Measurements from ENCODE around the gene UXS1.

UXS1 gene

DNA sequence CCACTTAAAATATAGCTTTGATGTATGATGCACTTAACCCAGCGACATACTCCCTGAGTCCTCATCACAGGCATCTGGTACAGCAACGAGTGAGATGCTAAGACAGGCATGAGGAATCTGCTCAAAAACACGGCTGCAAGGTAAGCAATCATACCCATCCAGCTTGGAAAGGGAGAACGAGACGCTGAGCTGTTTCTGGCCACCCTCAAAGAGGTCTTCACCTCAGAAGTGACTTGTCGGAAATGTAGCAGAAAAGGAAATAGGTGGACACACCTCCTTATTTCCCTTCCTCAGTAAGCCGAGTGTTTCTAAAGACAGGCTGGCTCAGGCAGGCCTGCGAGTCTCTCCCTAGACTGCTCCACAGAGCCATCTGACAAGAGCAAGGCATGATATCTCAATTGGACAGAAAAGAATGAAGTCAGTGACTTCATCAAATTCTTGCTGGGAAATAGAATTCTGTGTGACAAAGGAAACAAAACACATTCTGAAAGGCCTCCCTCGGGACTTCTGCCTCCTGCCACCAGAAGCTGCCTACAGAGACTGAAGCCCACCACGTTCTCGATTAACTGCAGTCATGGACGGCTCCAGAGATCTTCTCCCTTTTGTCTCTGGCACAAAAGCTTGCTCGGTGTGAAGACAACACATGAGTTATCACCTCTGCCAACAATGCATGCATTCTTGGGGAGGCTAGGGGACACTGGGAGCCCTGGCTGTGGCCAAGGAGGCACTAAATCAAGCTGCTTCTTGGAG lies 84.3 kb downstream of the UXS1 start:
- no peak for DNase-seq (ENCODE audit: low read depth in 2 of 2)

DNA sequence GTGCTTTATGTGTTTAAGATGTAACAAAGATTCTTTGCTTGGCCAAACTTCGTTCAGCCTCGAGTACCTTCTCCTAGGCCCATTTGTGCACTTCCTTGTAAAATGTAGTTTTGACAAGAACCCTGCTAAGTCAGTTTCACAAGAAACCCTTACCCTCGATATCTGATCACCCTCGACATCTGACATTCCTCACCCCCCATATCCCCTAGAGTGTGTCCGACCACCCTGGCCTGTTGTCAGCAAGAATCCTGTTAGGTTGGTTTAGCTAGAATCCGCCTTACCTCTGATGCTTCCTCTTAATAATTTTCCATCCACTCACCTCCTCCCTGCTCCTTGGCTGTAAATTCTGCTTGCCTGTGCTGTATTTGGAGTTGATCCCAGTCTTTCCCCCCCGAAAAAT lies 85.3 kb downstream of the UXS1 start:
- no peak for DNase-seq (ENCODE audit: low read depth in 2 of 2)

DNA sequence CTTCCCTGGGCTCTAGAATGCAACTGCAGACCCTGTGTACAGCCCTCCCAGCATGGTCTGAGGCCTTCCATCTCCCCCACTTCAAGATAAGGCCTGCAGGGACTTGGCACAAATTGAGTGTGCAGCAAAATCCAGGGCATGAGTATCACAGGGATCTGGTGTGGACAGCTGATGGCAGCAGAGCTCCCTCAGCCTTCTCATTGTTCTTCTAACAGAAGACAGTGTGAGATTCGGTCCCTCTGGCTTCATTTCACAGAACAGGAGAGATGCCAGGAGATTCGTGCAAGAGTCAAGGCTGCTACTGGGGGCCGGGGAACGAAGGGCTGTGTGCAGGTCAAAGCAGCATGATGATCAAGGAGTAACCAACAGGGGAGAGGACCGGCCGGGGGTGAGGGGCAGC lies 85.8 kb downstream of the UXS1 start:
- DNase-seq (ENCODE audit: low read depth in 2 of 2) = no peak

DNA sequence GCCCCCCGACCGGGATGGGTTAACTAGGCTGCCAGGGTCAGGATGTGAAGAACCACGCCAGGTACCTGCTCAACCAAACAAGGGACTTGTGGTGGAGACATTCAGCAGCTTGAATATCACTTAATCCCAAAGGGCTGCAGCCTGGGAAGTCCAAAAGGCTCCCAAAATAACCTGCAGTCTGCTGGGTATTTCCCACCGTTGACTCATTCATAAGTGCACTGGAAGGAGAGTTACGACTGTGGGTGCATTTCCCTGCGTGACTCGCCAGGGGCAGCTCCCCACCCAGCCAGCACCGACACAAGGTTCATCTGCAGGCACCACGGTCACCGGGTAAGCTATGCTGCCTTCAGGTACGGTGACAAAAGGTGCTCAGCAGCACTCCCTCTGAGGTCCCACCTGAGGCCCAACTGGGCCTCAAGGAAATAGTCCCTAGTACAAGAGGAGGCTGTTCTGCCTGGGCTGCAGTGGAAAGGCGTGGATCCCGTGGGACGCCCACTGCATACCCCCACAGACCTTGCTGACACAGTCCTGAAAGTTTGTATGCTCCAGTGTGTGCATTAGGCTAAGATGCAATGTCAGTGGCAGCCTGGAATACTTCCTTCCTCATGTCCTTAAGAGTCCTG lies 86.5 kb downstream of the UXS1 start:
- no peak for DNase-seq (ENCODE audit: low read depth in 2 of 2)

DNA sequence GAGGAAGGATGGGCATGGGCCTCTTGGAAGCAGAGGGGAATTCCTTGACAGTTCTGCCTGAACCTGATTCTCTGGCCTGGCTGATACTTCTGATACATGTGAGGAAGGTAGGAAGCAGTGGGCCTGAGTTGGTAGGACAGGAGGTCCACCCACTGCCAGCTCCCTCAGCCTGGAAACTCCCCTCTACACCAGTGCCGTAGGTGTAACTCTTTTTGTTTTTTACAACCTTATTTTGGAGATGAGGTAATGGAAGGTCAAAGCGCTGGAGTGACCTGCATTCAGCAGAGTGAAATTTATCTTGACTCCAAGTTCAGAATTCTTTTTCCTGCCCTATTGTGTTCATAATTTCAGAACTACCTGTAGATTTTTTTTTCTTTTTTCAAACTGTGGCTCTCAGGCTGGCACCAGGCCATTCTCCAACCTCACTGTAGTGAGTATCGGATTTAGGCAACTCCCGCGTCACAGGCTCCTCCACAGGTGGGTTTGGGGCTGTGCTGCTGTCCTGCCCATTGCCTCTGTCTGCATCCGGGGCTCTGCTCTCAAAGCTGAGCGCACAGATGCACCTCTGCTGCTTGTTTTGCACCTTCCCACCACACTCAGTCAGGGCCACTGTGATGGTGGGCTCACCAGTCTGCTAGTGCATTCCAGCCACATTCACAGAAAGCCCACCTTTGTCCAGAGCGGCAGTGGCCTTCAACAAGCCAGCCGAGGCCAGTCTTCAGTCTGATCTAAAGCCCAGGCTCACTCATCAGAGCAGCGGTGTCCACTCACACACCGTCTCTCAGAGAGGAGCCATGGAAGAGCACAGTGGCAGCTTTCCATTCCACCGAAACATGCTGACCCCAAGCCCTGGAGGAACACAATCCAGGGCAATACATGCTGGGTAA lies 87.2 kb downstream of the UXS1 start:
- DNase-seq (ENCODE audit: low read depth in 2 of 2) = no peak

DNA sequence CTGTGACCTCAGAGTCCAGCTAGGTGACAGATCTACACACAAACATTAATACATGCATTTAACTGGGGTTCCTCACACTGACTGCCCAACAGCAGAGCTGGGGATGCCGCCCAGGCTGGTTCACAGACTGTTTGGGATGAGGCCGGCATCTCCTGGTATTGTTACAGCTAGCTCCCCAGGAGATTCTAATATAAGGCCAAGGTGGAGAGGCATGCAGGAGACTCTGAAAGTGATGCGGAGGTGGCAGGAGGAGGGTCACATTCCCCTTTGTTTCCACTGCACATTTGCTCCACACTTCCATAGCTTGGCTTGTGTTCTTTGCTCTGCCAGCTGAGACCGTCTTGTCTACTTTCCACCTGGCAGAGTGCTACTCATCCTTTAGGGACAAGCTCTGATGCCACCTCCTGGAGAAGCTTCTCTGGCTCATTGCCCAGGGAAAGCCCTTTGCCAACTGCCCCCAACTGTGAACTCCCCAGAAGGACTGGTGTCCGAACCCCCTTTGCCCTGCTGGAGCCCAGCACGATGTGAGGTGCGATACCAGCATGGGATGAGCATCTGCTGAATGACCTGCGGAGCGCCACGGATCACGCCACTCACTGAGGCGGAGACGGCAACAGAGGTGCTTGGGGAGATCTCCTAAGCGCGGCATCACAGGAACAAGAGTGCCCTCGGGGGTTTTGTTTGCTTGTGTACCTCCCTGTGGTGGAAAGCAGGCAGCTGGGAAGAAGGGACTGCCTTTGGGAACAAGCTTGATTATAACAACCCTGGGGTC lies 88.8 kb downstream of the UXS1 start:
- DNase-seq (ENCODE audit: low read depth in 2 of 2) = no peak

DNA sequence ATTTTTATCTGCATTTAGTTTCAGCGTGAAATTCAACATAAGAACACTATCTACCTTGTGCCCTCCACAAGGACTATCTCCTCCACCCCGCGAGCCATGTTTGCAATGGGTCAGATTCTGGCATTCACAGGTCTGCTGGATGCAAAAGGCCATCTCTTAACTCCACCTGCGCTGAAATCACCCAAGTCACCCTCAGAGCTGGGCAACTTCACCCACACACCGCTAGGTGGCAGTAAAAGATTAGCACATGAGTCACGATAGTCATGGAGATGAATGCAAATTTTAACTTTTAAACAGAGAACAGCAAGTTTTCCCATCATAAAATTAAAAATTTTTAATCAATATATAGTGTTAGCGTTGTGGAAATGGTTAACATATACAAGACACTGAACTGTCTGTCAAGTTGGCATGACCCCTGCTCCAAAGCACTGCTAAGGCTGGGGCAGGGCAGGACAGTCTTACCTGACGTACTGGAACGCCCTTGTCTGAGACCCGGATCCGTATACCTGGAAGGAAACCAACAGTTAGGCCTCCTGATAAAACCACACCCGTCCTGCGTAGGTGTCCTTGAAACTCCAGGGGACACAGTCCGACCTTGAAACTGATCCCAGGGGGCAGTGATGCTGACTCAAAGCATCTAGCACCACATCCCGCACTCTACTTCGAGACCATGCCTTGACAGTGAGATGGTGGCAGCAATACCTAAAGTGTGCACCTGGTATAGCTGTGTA lies 89.6 kb downstream of the UXS1 start:
- DNase-seq (ENCODE audit: low read depth in 2 of 2) = no peak

DNA sequence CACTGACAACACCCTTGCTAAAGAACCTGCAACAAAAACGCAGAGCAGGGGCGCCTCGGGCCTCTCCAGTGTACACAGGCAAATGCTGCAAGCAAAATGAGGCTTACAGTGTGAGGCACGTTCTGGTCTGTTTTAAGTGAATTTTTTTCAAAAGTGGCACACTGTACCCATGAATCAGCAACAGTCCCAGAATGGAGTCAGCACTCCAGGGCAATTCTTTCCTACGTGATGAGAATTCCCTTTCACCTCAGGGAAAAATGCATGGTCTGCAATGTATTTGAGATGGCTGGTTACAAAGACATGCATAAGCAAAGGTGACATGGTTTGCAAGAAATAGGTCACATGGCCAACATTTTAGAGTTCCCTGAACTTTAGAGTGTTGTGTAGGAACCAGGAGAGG lies 94.4 kb downstream of the UXS1 start:
- no peak for DNase-seq (ENCODE audit: low read depth in 2 of 2)

DNA sequence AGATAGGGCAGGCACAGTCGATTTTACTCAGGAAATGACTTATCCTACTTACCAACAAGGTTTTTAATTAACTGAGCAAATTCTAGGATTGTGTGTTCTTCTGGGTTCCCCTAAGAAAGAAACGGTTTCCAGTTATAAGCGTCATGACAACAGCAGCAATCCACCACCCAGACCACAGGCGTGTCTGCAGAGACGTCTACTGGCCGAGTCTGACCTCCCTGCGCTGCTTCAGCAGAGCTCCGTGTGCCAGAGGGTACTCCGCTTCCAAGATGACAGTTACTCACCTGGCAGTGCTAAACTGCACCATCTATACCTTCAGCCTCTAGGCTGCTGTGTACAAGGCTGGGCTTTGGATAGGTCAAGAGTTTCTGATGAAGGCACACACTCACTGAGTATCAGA lies 95.4 kb downstream of the UXS1 start:
- no peak for DNase-seq (ENCODE audit: low read depth in 2 of 2)

DNA sequence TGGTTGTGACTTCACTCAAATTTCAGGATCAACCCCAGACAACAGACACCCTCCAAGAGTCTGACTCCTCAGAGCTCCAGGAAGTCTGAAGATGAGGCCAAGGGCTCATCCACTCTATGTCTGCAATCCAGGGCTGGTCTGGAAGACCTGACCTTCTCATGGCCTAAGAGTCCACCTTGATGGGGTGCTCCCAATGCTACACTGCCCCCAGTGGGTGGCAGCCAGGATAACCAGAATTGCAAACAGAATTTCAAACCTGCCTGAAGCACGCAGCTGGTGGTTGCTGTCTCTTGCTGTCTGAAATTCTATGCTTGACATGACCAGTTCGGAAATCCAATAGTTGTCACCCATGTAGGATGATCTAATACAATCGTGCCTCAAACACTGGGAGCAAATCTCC lies 96.0 kb downstream of the UXS1 start:
- DNase-seq (ENCODE audit: low read depth in 2 of 2) = no peak

DNA sequence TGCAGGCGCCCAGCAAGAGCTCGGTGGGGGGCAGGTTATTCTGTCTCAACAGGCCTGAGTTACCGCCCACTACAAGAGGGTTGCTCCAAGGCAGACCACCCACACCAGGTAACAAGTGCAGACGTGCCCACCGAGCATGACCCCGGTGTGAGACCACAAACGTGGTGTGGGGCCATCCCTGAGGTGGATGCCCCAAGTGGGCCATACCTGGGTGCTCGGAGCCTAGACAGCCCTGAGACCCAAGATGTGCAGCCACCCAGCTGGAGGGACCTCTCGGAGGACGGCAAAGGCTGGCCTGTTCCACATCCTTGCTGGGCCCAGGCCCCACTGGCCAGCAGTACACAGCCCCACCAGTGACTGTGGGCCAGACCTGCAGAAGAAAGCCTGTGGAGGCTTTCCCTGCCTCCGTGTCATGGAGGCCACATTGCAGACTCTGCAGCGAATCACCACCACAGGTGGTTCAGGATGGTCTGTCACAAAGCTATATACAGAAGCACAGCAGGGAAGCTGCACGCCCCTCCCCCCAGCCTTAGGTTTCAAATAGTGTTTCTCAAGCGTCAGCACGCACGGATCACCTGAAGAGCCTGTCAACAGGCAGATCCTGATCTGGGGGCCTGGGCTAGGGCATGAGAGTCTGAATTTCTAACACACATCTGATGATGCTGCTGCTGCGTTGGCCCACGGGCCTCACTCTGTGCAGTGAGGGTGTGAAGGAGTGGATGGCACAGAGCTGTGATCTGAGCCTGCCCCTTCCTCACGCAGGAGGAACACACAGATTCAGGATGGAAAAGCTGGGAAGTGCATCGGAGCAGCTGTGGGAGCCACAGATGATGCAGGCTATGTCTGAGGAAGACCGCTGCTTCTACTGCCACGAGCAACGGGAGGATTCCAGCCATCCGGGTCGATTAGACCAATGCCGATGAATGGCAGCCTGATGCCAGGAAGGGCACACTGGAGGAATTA lies 96.8 kb downstream of the UXS1 start:
- DNase-seq (ENCODE audit: low read depth in 2 of 2) = no peak

DNA sequence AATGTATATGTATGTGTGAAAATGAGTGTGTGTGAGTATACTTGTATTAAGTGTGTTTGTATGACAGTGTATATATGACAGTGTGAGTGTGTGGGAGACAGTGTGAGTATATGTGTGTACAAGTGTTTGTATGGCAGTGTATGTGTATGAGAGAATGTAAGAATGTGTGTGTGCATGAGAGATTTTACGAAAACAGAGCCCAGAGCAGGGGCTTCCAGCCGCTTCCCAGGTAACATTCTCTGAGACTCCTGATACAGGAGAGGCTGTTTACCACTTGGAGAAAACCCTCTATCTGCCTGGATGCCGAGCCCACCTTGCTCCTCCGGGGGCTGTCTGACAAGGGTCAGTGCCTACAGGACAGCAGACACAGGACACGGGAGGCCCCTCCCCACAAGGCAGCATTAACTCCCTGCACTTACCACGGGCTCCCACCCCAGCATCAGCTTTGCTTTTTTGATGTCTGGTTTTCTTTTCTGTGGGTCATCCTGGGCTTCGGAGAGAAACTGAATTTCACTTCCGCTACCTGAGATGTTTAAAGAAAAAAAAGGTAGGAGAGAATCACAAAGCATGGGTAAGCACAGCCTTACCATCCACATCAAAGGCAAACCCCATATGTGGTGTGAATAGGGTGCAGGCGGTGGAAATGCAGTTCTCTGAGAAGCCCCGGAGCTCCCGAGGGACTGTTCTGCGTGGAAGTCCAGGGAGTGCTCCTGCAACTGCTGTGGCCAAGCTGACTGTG lies 97.6 kb downstream of the UXS1 start:
- no peak for DNase-seq (ENCODE audit: low read depth in 2 of 2)

DNA sequence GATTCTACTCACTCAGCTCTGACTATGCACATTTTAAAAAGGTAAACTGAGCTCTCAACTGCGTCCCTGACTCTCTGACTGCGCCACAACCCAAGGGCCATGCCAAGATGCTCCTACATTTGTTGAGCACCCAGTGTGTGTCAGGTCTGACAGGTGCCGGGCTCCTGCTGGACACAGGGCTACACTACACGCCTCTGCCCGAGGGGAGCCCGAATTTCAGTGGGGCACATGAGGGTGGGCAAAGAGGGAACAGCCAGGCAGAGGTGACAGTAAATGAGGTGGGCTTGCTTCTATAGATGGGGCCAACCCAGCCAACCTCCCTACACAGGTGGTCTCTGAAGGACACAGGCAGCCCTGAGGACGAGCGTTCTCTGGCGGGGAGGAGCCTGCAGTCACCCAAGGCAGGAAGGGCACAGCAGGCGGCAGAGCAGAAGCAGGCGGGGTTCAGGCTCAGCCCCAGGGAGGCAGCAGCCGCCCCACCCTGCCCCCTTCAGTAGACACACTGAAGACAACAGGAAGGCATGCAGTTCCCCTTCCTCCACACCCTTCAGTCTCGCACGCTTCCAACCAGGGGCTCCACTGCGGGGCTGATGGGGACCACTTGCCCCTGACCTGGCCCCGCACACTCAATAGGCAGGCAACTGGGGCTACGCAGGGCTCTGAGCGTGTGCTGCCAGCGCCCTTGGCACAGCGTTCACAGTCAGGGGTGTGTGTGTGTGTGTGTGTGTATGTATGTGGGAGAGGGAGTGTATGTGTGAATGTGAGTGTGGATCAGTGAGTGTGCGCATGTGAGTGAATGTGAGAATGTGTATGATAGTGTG lies 98.4 kb downstream of the UXS1 start:
- DNase-seq (ENCODE audit: low read depth in 2 of 2) = peak in 1 of 2 donors; percentile 66

DNA sequence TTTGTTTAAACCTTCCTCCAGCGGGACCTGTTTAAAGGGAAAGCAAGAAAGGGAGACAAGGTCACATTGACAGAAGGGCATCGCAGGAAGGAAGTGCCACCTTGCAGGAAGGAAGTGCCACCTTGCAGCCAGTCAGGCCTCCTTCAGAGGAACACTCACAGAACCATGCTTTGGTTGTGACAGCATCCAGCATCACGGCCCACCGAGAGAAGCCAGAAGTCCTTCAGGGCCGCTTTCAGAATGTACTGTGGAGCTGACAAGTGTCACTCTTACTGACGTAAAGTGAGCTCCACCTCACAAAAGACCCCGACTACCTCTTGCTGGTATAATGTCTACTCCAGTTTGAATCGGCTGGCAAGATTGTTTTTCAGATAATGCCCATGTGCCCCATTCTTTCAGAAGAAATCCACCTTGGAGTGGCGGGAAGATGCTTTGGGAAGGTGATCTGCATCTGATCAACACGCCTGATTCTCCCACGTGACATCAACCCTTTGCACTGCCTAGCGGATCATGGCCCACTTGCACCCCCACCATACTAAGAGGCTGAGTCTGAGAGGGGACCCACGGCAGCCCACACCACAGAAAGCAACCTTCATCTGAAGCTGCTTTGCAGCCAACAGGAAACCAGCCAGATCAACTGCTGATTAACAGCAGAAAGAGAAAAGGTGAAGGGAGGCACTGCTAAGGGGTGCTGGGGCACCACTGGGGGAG lies 99.8 kb downstream of the UXS1 start:
- no peak for DNase-seq (ENCODE audit: low read depth in 2 of 2)

DNA sequence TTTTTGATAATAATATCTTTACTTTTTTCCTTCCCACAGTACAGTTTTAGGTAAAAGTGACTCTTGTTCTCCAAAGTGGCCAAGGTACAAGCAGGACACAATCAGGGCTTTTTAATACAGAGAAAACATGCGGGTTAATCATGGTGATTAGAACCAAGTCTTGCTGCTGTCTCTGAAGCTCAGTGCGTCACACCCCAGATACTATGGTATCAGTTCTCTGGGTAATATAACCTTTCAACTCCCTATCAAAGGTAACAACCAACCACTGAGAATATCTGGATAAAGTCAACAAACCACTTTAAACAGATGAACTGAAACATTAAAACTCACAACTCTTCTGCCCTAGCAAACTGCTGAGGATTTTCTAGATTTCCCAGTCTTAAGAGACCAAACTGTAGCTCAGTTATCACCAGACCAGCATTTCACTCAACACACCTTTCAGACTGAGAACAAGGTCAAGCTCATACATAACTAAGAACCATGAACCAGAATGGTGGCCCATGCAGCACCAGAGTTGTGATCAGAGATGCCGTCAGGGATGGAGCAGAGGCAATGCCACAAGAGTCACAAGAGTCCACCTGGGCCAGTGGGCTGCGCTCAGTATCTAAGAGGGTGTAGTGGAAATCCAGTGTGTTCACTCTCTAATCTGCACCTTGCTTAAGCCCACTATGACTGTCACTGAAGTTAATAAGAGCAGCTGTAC lies 103.0 kb downstream of the UXS1 start:
- no peak for DNase-seq (ENCODE audit: low read depth in 2 of 2)

DNA sequence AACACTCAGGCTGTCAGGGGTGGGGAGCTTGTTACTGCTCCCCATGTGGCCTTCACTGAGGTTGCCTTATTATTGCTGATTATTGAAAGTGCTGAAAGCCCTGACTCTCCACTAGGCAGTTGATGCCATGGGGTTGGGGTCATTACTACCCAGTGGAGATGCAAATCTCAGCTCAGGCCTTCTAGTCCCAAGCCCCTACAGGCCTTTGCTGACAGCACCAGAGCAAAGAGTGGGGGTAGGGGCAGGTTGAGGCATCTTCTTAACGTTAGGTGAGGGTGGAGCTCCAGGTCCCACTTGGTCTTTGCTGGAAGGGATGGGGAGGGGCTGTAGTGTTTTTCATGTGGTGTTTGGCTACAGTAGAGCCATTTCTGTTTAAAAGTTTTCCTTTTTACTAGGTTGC lies 104.5 kb downstream of the UXS1 start:
- DNase-seq (ENCODE audit: low read depth in 2 of 2) = no peak

All from stimulated activated CD4-positive, alpha-beta T cell treated with anti-CD3 and anti-CD28 coated beads, Interleukin-1b, Interleukin-23, amount 100 ng/mL, for 1 hour (primary cell).